SK-N-MC (cell line): Measurements from ENCODE around the gene ANKRD33B.

ENCODE experiments used
- EZH2 ChIP-seq: fragments of 200-600 bp; sonication (generic); IDR thresholded peaks from one replicate; pipeline ENCODE4 v1.6.1; 2017; ENCODE audit warnings: antibody characterized with exemption
- FOXP2 ChIP-seq: optimal IDR thresholded peaks from 2 replicates; pipeline ENCODE3; 2011; ENCODE audit warnings: mild to moderate bottlenecking, moderate library complexity; ENCODE audit not compliant: insufficient read depth; ENCODE audit errors: extremely low read length, control extremely low read depth
- POLR2AphosphoS5 ChIP-seq: IDR thresholded peaks from 2 replicates; pipeline ENCODE4 v1.6.1; 2012; ENCODE audit warnings: mild to moderate bottlenecking, low read depth, low read length, borderline replicate concordance

GRCh38 chr5:10639846-10640368 is 76.0 kb downstream of the ANKRD33B start:
- TF ChIP-seq EZH2 (no peak), FOXP2 (no peak), POLR2AphosphoS5 (no peak)
